HCT116 (cell line): Measurements from ENCODE around the gene ELP5. TPM values are rescaled to one million over a fixed set of nuclear protein-coding genes. Genes with fewer than 3 reads are reported as not detected.

ENCODE experiments used
- ATAC-seq: fragments of 200-7000 bp; cut with Tn5 transposase; 2 replicates; pipeline ENCODE4 v1.9.1; 2020; ENCODE audit warnings: mild to moderate bottlenecking, moderate library complexity
- BruUV-seq: library from RNA; stranded (reverse); fragments of 400-500 nt; replicated peaks from 2 replicates; lab custom pipeline; 2021; lab: Mats Ljungman, UMichigan
- CTCF ChIA-PET: fragments of 300-600 bp; sonication (Branson Sonifier 250); formaldehyde crosslinking; loops from one replicate; lab custom pipeline; 2021; ENCODE audit warnings: antibody characterized with exemption; lab: Charles Lee
- POLR2A ChIA-PET: fragments of 300-600, 350-600 bp; sonication (Branson Sonifier 250); formaldehyde crosslinking; loops from one replicate; lab custom pipeline; 2021; ENCODE audit warnings: antibody characterized with exemption; lab: Charles Lee
- RAD21 ChIA-PET, 2 experiments: fragments of 300-600 bp; sonication (Branson Sonifier 250); formaldehyde crosslinking; loops; one replicate each; lab custom pipeline; 2023; ENCODE audit warnings: low total read pairs in 2 of 2; ENCODE audit not compliant: uncharacterized antibody in 2 of 2, unreplicated experiment in 2 of 2, low non-redundant PET in 1 of 2; lab: Charles Lee
- DNase-seq: peaks from one replicate; pipeline ENCODE4 v3.0.0-alpha.2; 2010; ENCODE audit warnings: low read depth, low spot score
- H2AFZ ChIP-seq: fragments of 200-600 bp; shearing (Covaris generic), sonication (generic); 2 replicates; pipeline ENCODE4 v1.6.1; 2017; ENCODE audit warnings: low read depth, mixed run types, mixed read lengths, antibody characterized with exemption, low read length; ENCODE audit not compliant: poor library complexity, severe bottlenecking
- H3K27ac ChIP-seq: 2 replicates; pipeline ENCODE4 v1.5.1; 2012; ENCODE audit warnings: low read depth, low read length
- H3K27me3 ChIP-seq: fragments of 200-600 bp; sonication (generic); 2 replicates; pipeline ENCODE4 v1.6.1; 2016; ENCODE audit warnings: mixed run types, low read length, mixed read lengths; ENCODE audit not compliant: insufficient read depth
- H3K36me3 ChIP-seq, 2 experiments: fragments of 200-500 bp in 1 of 2; fragments of 200-600 bp in 1 of 2; sonication (Bioruptor generic) in 1 of 2; sonication (generic) in 1 of 2; 2 replicates each; pipeline versions ENCODE4 v1.5.1 to v1.6.1; 2014 to 2016; ENCODE audit warnings: low read length in 2 of 2, inconsistent platforms in 1 of 2, mixed read lengths in 1 of 2, mixed run types in 1 of 2; ENCODE audit not compliant: insufficient read depth in 2 of 2, control insufficient read depth in 1 of 2
- H3K4me1 ChIP-seq, 2 experiments: fragments of 200-600 bp in 1 of 2; sonication (generic) in 1 of 2; 2 replicates each; pipeline versions ENCODE4 v1.5.1 to v1.6.1; 2012 to 2017; ENCODE audit warnings: low read length in 2 of 2, inconsistent platforms in 1 of 2, mild to moderate bottlenecking in 1 of 2, mixed read lengths in 1 of 2, mixed run types in 1 of 2, moderate library complexity in 1 of 2; ENCODE audit not compliant: insufficient read depth in 2 of 2, control insufficient read depth in 1 of 2
- H3K4me2 ChIP-seq: fragments of 200-600 bp; sonication (generic); 2 replicates; pipeline ENCODE4 v1.6.1; 2017; ENCODE audit warnings: mixed run types, low read length, mixed read lengths
- H3K4me3 ChIP-seq, 2 experiments: fragments of 200-600 bp in 1 of 2; sonication (generic) in 1 of 2; replicated peaks in 1 of 2; 2 replicates each; pipeline ENCODE4 v1.5.1; 2011 to 2016; ENCODE audit warnings: low read length in 2 of 2, control low read depth in 1 of 2, low read depth in 1 of 2, mild to moderate bottlenecking in 1 of 2, mixed read lengths in 1 of 2, mixed run types in 1 of 2
- H3K79me2 ChIP-seq: fragments of 200-600 bp; sonication (generic); 2 replicates; pipeline ENCODE4 v1.6.1; 2017; ENCODE audit warnings: mild to moderate bottlenecking, mixed run types, low read length, moderate library complexity, mixed read lengths; ENCODE audit not compliant: insufficient read depth
- H3K9ac ChIP-seq: fragments of 200-600 bp; sonication (generic); 2 replicates; pipeline ENCODE4 v1.6.1; 2016; ENCODE audit warnings: low read length, mixed read lengths
- H3K9me2 ChIP-seq: fragments of 200-600 bp; sonication (generic), shearing (Covaris generic); 2 replicates; pipeline ENCODE4 v1.6.1; 2017; ENCODE audit warnings: mixed run types, mild to moderate bottlenecking, moderate library complexity; ENCODE audit not compliant: insufficient read depth
- H3K9me3 ChIP-seq, 2 experiments: fragments of 200-500 bp in 1 of 2; fragments of 200-600 bp in 1 of 2; sonication (Bioruptor generic) in 1 of 2; sonication (generic) in 1 of 2; 2 replicates each; pipeline ENCODE4 v1.6.1; 2014 to 2017; ENCODE audit warnings: low read length in 2 of 2, mixed read lengths in 2 of 2, inconsistent platforms in 1 of 2, low read depth in 1 of 2, mild to moderate bottlenecking in 1 of 2, mixed run types in 1 of 2, moderate library complexity in 1 of 2; ENCODE audit not compliant: control insufficient read depth in 1 of 2, insufficient read depth in 1 of 2
- H4K20me1 ChIP-seq: fragments of 200-600 bp; sonication (generic), shearing (Covaris generic); 2 replicates; pipeline ENCODE4 v1.6.1; 2017; ENCODE audit warnings: mixed run types, mild to moderate bottlenecking, moderate library complexity; ENCODE audit not compliant: insufficient read depth
- CBX3 ChIP-seq: IDR thresholded peaks from 2 replicates; pipeline ENCODE4 v1.6.1; 2012; ENCODE audit warnings: low read depth
- EGR1 ChIP-seq: IDR thresholded peaks from 2 replicates; pipeline ENCODE4 v1.6.1; 2012; ENCODE audit warnings: low read depth
- ELF1 ChIP-seq: IDR thresholded peaks from 2 replicates; pipeline ENCODE4 v1.6.1; 2012; ENCODE audit warnings: low read depth, borderline replicate concordance
- EZH2 ChIP-seq: fragments of 200-600 bp; sonication (generic); IDR thresholded peaks from 2 replicates; pipeline ENCODE4 v1.6.1; 2017; ENCODE audit warnings: antibody characterized with exemption, mixed run types
- FOSL1 ChIP-seq: IDR thresholded peaks from 2 replicates; pipeline ENCODE4 v1.6.1; 2012; ENCODE audit warnings: low read depth
- POLR2A ChIP-seq: IDR thresholded peaks from 2 replicates; pipeline ENCODE4 v1.7.0; 2011; ENCODE audit warnings: borderline replicate concordance; ENCODE audit not compliant: insufficient read depth, insufficient read length; ENCODE audit errors: extremely low read depth
- POLR2AphosphoS5 ChIP-seq: IDR thresholded peaks from 2 replicates; pipeline ENCODE4 v1.6.1; 2011; ENCODE audit warnings: mild to moderate bottlenecking, low read depth, low read length, moderate library complexity
- RAD21 ChIP-seq: IDR thresholded peaks from 2 replicates; pipeline ENCODE4 v1.6.1; 2012; ENCODE audit warnings: low read depth, mild to moderate bottlenecking
- SP1 ChIP-seq: IDR thresholded peaks from 2 replicates; pipeline ENCODE4 v1.6.1; 2012; ENCODE audit warnings: low read depth
- SRF ChIP-seq: IDR thresholded peaks from 2 replicates; pipeline ENCODE4 v1.6.1; 2012; ENCODE audit warnings: low read depth
- TCF7L2 ChIP-seq: IDR thresholded peaks from 2 replicates; pipeline ENCODE4 v1.7.0; 2011; ENCODE audit warnings: borderline replicate concordance, inconsistent platforms; ENCODE audit not compliant: insufficient read depth, insufficient read length; ENCODE audit errors: extremely low read depth
- ZFX ChIP-seq: fragments of 450-650 bp; IDR thresholded peaks from 2 replicates; pipeline ENCODE4 v1.6.1; 2017
- ZNF274 ChIP-seq: fragments of 200-500 bp; sonication (Bioruptor generic); IDR thresholded peaks from 2 replicates; pipeline ENCODE4 v1.6.1; 2014; ENCODE audit warnings: mild to moderate bottlenecking, low read depth, low read length, inconsistent platforms
- intact Hi-C: fragments of 100-400 bp; cut with micrococcal nuclease; formaldehyde crosslinking; loops from 2 replicates; pipeline ENCODE4 v1.10.0; 2022
- total RNA-seq: library from RNA; stranded (reverse); gene quantifications from one replicate; pipeline ENCODE4 v1.2.1, GENCODE V29; 2021; ENCODE audit not compliant: unreplicated experiment
- TF ChIP-seq, protein P1 (sequence below), 3 experiments: fragments of 200-600 bp in 1 of 3; sonication (generic) in 1 of 3; IDR thresholded peaks in 2 of 3; conservative IDR thresholded peaks in 1 of 3; 2 replicates each; pipeline ENCODE4 v1.5.1; 2012 to 2017; ENCODE audit warnings: low read depth in 2 of 3, low read length in 2 of 3, antibody characterized with exemption in 1 of 3, borderline replicate concordance in 1 of 3, control low read depth in 1 of 3, mild to moderate bottlenecking in 1 of 3, mixed read lengths in 1 of 3, mixed run types in 1 of 3, moderate library complexity in 1 of 3; ENCODE audit not compliant: insufficient read depth in 1 of 3
- TF ChIP-seq, protein P2 (sequence below): IDR thresholded peaks from 2 replicates; pipeline ENCODE4 v1.6.1; 2012
- TF ChIP-seq, protein P3 (sequence below): IDR thresholded peaks from 2 replicates; pipeline ENCODE4 v1.6.1; 2012; ENCODE audit warnings: low read depth
- TF ChIP-seq, protein P4 (sequence below): IDR thresholded peaks from 2 replicates; pipeline ENCODE4 v1.6.1; 2011; ENCODE audit warnings: mild to moderate bottlenecking, low read length, moderate library complexity; ENCODE audit not compliant: insufficient replicate concordance; ENCODE audit errors: extremely low read depth

Gene ELP5
- total RNA-seq, 1 experiment from 2014 or later: 81.7 TPM

DNA sequence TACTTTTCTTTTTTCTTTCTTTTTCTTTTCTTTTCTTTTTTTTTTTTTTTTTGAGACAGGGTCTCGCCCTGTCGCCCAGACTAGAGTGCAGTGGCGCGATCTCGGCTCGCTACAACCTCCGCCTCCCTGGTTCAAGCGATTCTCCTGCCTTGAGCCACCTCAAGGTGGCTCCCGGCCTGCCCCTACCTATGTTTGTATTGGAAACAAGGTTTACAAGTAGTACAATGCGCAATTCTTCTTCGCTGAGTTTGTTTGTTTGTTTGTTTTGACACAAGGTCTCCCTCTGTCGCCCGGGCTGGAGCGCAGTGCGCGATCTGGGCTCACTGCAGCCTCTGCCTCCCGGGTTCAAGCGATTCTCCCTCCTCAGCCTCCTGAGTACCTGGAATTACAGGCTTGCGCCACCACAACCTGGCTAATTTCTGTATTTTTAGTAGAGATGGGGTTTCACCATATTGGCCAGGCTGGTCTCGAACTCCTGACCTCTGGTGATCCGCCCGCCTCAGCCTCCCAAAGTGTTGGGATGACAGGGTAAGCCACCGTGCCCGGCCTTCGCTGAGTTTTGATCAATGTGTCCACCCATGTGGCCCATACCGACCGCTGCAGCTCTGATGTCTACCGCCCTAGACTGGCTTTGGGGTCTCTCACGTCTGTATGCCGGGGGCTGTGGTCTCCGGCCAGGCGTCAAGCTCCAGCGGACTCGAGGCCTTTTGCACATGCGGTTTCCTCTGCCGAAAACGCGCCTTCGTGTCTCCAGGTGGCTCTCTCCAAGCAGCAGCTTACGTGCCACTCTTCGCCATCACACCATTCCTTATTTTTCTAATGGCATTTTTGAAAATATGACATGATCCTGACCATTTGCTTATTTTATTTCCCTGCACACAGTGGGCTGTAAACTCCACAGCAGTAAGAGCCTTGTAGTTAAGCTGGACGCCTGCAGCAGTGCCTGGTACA, 43.5 kb downstream of the ELP5 start:
- no TSS peak for BruUV-seq
- TF ChIP-seq EZH2 (no peak), SP1 (no peak), CBX3 (no peak), EGR1 (no peak), FOSL1 (no peak), ZNF274 (no peak), ELF1 (no peak), RAD21 (no peak), SRF (no peak), POLR2AphosphoS5 (no peak), TCF7L2 (no peak), ZFX (0 out of 2 replicates have a peak, but pooled peaks have one; percentile 27), POLR2A (no peak)
- TF ChIP-seq, protein P1, sequence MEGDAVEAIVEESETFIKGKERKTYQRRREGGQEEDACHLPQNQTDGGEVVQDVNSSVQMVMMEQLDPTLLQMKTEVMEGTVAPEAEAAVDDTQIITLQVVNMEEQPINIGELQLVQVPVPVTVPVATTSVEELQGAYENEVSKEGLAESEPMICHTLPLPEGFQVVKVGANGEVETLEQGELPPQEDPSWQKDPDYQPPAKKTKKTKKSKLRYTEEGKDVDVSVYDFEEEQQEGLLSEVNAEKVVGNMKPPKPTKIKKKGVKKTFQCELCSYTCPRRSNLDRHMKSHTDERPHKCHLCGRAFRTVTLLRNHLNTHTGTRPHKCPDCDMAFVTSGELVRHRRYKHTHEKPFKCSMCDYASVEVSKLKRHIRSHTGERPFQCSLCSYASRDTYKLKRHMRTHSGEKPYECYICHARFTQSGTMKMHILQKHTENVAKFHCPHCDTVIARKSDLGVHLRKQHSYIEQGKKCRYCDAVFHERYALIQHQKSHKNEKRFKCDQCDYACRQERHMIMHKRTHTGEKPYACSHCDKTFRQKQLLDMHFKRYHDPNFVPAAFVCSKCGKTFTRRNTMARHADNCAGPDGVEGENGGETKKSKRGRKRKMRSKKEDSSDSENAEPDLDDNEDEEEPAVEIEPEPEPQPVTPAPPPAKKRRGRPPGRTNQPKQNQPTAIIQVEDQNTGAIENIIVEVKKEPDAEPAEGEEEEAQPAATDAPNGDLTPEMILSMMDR (IDR thresholded peaks at IDR 0.05 in 2 of 3, conservative IDR thresholded peaks at IDR 0.05 in 1 of 3; ENCODE audit: borderline replicate concordance in 1 of 3, insufficient read depth in 1 of 3, low read depth in 2 of 3, low read length in 2 of 3): peak in 1 of 3 experiments; percentile 9; a peak in 1 of 6 replicates
- TF ChIP-seq, protein P2, sequence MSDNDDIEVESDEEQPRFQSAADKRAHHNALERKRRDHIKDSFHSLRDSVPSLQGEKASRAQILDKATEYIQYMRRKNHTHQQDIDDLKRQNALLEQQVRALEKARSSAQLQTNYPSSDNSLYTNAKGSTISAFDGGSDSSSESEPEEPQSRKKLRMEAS: no peak
- TF ChIP-seq, protein P3, sequence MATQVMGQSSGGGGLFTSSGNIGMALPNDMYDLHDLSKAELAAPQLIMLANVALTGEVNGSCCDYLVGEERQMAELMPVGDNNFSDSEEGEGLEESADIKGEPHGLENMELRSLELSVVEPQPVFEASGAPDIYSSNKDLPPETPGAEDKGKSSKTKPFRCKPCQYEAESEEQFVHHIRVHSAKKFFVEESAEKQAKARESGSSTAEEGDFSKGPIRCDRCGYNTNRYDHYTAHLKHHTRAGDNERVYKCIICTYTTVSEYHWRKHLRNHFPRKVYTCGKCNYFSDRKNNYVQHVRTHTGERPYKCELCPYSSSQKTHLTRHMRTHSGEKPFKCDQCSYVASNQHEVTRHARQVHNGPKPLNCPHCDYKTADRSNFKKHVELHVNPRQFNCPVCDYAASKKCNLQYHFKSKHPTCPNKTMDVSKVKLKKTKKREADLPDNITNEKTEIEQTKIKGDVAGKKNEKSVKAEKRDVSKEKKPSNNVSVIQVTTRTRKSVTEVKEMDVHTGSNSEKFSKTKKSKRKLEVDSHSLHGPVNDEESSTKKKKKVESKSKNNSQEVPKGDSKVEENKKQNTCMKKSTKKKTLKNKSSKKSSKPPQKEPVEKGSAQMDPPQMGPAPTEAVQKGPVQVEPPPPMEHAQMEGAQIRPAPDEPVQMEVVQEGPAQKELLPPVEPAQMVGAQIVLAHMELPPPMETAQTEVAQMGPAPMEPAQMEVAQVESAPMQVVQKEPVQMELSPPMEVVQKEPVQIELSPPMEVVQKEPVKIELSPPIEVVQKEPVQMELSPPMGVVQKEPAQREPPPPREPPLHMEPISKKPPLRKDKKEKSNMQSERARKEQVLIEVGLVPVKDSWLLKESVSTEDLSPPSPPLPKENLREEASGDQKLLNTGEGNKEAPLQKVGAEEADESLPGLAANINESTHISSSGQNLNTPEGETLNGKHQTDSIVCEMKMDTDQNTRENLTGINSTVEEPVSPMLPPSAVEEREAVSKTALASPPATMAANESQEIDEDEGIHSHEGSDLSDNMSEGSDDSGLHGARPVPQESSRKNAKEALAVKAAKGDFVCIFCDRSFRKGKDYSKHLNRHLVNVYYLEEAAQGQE: no peak
- TF ChIP-seq, protein P4, sequence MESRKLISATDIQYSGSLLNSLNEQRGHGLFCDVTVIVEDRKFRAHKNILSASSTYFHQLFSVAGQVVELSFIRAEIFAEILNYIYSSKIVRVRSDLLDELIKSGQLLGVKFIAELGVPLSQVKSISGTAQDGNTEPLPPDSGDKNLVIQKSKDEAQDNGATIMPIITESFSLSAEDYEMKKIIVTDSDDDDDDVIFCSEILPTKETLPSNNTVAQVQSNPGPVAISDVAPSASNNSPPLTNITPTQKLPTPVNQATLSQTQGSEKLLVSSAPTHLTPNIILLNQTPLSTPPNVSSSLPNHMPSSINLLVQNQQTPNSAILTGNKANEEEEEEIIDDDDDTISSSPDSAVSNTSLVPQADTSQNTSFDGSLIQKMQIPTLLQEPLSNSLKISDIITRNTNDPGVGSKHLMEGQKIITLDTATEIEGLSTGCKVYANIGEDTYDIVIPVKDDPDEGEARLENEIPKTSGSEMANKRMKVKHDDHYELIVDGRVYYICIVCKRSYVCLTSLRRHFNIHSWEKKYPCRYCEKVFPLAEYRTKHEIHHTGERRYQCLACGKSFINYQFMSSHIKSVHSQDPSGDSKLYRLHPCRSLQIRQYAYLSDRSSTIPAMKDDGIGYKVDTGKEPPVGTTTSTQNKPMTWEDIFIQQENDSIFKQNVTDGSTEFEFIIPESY: no peak

More for the DNA sequence above, 43.5 kb downstream of the ELP5 start:
- Histone ChIP-seq H3K79me2 (no peaks in the 10 kb centered on the region), H2AFZ (peak overlapping the region; percentile 76), H4K20me1 (no peaks in the 10 kb centered on the region), H3K4me1 (peaks cover 17 to 41% of the 10 kb centered on the region in 2 experiments; a peak in 3 of 4 replicates), H3K4me3 (peak overlapping the region in 1 of 2 experiments; percentile 33; a peak in 1 of 4 replicates), H3K27me3 (no peaks in the 10 kb centered on the region), H3K4me2 (peak overlapping the region; percentile 70), H3K36me3 (no peaks in the 10 kb centered on the region), H3K27ac (peak overlapping the region; percentile 37), H3K9ac (peak overlapping the region; percentile 51), H3K9me2 (no peaks in the 10 kb centered on the region), H3K9me3 (no peaks in the 10 kb centered on the region)
- RAD21 ChIA-PET: interaction anchor here (1.4 to 1.9 kb wide), 4 partner anchors 14 to 130 kb away, joined by 3 to 17 read pairs (median 10); partner anchors contain the start of gene SLC2A4 (in 2 of the 2)
- ATAC-seq: no peak
- POLR2A ChIA-PET: interaction anchor here (1.1 kb wide), 2 partner anchors 14 to 75 kb away, joined by 5 to 7 read pairs; partner anchors contain the start of gene SLC2A4
- no peak for DNase-seq
- intact Hi-C loops: loop anchor here (1.0 to 5.0 kb wide), 4 partner anchors 15 to 248 kb away; partner anchors contain the start of gene CLDN7
- CTCF ChIA-PET: interaction anchor here (0.6 to 2.1 kb wide), 13 partner anchors 9 to 249 kb away, joined by 3 to 38 read pairs (median 6); partner anchors contain the start of genes ACADVL, DLG4, NEURL4 and SLC2A4
